K562 (cell line): ENCODE data around the gene ELP5. TPM values are rescaled to one million over a fixed set of nuclear protein-coding genes. Genes with fewer than 3 reads are reported as not detected.

Source experiments
- CBFA2T3 ChIP-seq: fragments of 450-650 bp; IDR thresholded peaks from 2 replicates; pipeline ENCODE4 v1.6.1; 2017
- CCAR2 ChIP-seq: fragments of 200-400 bp; formaldehyde crosslinking; IDR thresholded peaks from 2 replicates; pipeline ENCODE4 v1.6.1; 2017; ENCODE audit warnings: mild to moderate bottlenecking, low read depth, low read length
- FOXK2 ChIP-seq, 2 experiments: fragments of 450-650 bp; IDR thresholded peaks in 1 of 2; conservative IDR thresholded peaks in 1 of 2; 2 replicates each; pipeline ENCODE4 v1.6.1; 2016; ENCODE audit warnings: low read depth in 2 of 2, mild to moderate bottlenecking in 1 of 2
- GATA2 ChIP-seq: sonication (generic); formaldehyde crosslinking; IDR thresholded peaks from 2 replicates; pipeline ENCODE4 v1.4.0; 2020; ENCODE audit warnings: mild to moderate bottlenecking, missing genetic modification reagents
- GTF2A2 ChIP-seq: IDR thresholded peaks from 2 replicates; pipeline ENCODE4 v1.6.1; 2016; ENCODE audit warnings: mild to moderate bottlenecking, missing genetic modification characterization, missing compliant biosample characterization
- HDAC1 ChIP-seq, 2 experiments: fragments of 450-650 bp; IDR thresholded peaks; 2 replicates each; pipeline ENCODE4 v1.6.1; 2016 to 2017; ENCODE audit warnings: inconsistent platforms in 1 of 2, mild to moderate bottlenecking in 1 of 2, moderate library complexity in 1 of 2
- MEF2A ChIP-seq: IDR thresholded peaks from 2 replicates; pipeline ENCODE4 v1.6.1; 2011; ENCODE audit warnings: low read depth, mild to moderate bottlenecking, low read length, moderate library complexity; ENCODE audit not compliant: control insufficient read depth
- NCOA6 ChIP-seq: fragments of 450-650 bp; IDR thresholded peaks from 2 replicates; pipeline ENCODE4 v1.6.1; 2017; ENCODE audit warnings: mild to moderate bottlenecking
- RBFOX2 ChIP-seq: fragments of 200-400 bp; formaldehyde crosslinking; IDR thresholded peaks from 2 replicates; pipeline ENCODE4 v1.6.1; 2017; ENCODE audit warnings: low read depth, mild to moderate bottlenecking, low read length, moderate library complexity
- RFX7 ChIP-seq: fragments of 250-450 bp; sonication (Bioruptor Pico); IDR thresholded peaks from 2 replicates; pipeline ENCODE4 v1.5.1; 2021; ENCODE audit warnings: mild to moderate bottlenecking
- RUNX1 ChIP-seq: sonication (generic); IDR thresholded peaks from 2 replicates; pipeline ENCODE4 v1.6.1; 2016; ENCODE audit warnings: antibody characterized with exemption, low read depth
- TSHZ1 ChIP-seq: fragments of 250-450 bp; sonication (Bioruptor Pico); IDR thresholded peaks from 2 replicates; pipeline ENCODE4 v1.4.0; 2020; ENCODE audit warnings: mild to moderate bottlenecking, moderate library complexity
- U2AF1 ChIP-seq: fragments of 200-400 bp; formaldehyde crosslinking; optimal IDR thresholded peaks from 2 replicates; pipeline ENCODE3; 2017; ENCODE audit warnings: mild to moderate bottlenecking, low read depth, low read length, moderate library complexity
- ZBTB26 ChIP-seq: fragments of 450-650 bp; formaldehyde crosslinking; IDR thresholded peaks from 2 replicates; pipeline ENCODE4 v1.4.0; 2022; ENCODE audit warnings: missing genetic modification characterization
- ZNF239 ChIP-seq: fragments of 250-450 bp; sonication (Bioruptor Pico); IDR thresholded peaks from 2 replicates; pipeline ENCODE4 v1.4.0; 2020; ENCODE audit warnings: mild to moderate bottlenecking
- ZNF354B ChIP-seq: fragments of 250-450 bp; sonication (Bioruptor Pico); IDR thresholded peaks from 2 replicates; pipeline ENCODE4 v1.4.0; 2020
- ZNF431 ChIP-seq: sonication (generic); formaldehyde crosslinking; IDR thresholded peaks from 2 replicates; pipeline ENCODE4 v1.8.0; 2022; ENCODE audit warnings: mild to moderate bottlenecking, missing genetic modification reagents
- ZNF639 ChIP-seq, 2 experiments: fragments of 200-800 bp in 1 of 2; sonication (Bioruptor generic) in 1 of 2; sonication (generic) in 1 of 2; formaldehyde crosslinking in 1 of 2; IDR thresholded peaks in 1 of 2; conservative IDR thresholded peaks in 1 of 2; 2 replicates each; pipeline versions ENCODE4 v1.5.0 to v1.6.1; 2016 to 2020; ENCODE audit warnings: missing compliant biosample characterization in 1 of 2, missing genetic modification characterization in 1 of 2, missing genetic modification reagents in 1 of 2
- ZNF764 ChIP-seq: fragments of 250-450 bp; sonication (Bioruptor Pico); IDR thresholded peaks from 2 replicates; pipeline ENCODE4 v1.4.0; 2020; ENCODE audit warnings: low read depth, mild to moderate bottlenecking, moderate library complexity
- ZZZ3 ChIP-seq: fragments of 450-650 bp; IDR thresholded peaks from 2 replicates; pipeline ENCODE4 v1.6.1; 2016; ENCODE audit warnings: antibody characterized with exemption, mild to moderate bottlenecking, moderate library complexity
- polyA plus RNA-seq, 8 experiments: library from polyadenylated mRNA; depleted of rRNA in 4 of 8; stranded (reverse) in 5 of 8; unstranded in 3 of 8; fragments of >200 nt; fragmentation: Nextera tagmentation in 2 of 8; fragmentation: Illumina TruSeq in 1 of 8; extraction: Ambion mirVana in 2 of 8; extraction: Trizol in 1 of 8; gene quantifications; 2 replicates each; pipeline versions ENCODE4 v1.2.1 to v1.2.3, GENCODE V29; 2011 to 2014; ENCODE audit warnings: inconsistent platforms in 1 of 8, missing spikeins in 1 of 8
- total RNA-seq, 7 experiments: library from RNA; depleted of rRNA in 6 of 7; stranded (reverse); fragments of >200 nt in 6 of 7; fragmentation: Illumina TruSeq in 2 of 7; extraction: Trizol in 2 of 7; gene quantifications; 2 replicates each; pipeline versions ENCODE4 v1.2.1 to v1.2.3, GENCODE V29; 2011 to 2021; ENCODE audit warnings: low replicate concordance in 1 of 7
- TF ChIP-seq, protein P1 (sequence below): IDR thresholded peaks from 2 replicates; pipeline ENCODE4 v1.6.1; 2012; ENCODE audit warnings: low read depth, low read length, improper control_type of control experiment, borderline replicate concordance

ELP5 gene
- total and polyA plus RNA-seq, 9 of the 15 experiments (the other 6 are each of a cell fraction or from before 2014, with no cell fraction given), result 25.7 to 77.9 (median 52.9) TPM

DNA sequence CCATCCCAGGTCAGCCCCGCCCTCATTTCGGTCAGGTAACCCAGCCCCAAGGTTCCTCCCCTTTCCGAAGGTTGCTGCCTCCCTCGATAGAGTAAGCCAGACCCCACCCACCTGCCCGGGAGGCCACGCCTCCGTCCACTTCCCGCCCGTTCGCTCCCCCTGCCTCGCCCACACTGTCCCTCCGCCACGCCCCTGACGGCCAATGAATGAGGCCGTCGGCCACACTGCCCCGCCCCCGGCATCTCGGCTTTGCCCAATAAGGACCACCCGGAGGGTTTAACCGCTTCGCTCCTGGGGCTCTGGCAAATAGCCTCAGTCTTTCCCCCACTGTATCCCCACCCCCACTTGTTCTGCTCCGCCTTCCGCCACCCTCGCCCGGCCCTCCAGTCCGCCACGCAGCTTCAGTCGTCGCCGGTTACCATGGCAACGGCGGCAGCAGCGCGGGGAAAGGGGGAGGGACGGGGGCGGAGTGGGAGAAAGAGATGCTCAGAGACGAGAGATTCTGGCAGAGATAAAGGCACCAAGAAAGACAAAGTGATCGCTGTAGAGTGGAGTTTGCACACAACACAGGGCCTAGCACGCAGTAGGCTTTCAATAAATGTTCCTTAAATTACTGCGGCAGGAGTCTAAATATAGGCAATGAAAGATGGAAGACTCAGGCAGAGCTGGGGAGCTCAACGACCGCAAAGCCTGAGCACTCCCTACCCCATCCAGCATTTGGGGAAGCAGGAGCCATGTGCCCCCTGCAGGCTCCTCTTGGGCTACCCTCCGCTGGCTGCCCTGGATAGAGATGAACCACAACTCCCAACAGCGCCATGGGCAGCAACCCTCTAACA lies 37.5 kb upstream of the ELP5 start (continued):
- TF ChIP-seq, protein P1, sequence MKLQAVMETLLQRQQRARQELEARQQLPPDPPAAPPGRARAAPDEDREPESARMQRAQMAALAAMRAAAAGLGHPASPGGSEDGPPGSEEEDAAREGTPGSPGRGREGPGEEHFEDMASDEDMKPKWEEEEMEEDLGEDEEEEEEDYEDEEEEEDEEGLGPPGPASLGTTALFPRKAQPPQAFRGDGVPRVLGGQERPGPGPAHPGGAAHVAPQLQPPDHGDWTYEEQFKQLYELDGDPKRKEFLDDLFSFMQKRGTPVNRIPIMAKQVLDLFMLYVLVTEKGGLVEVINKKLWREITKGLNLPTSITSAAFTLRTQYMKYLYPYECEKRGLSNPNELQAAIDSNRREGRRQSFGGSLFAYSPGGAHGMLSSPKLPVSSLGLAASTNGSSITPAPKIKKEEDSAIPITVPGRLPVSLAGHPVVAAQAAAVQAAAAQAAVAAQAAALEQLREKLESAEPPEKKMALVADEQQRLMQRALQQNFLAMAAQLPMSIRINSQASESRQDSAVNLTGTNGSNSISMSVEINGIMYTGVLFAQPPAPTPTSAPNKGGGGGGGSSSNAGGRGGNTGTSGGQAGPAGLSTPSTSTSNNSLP, result no peak
- TF ChIP-seq RBFOX2, result peak; percentile 27; the same call in 1 of the 2 replicates
- TF ChIP-seq U2AF1, result no peak
- no peak for TF ChIP-seq CCAR2
- no peak for TF ChIP-seq ZNF764 (CRISPR knock-in tag)
- no peak for TF ChIP-seq CBFA2T3
- TF ChIP-seq ZNF239 (CRISPR knock-in tag), result no peak
- TF ChIP-seq RUNX1, result no peak
- no peak for TF ChIP-seq MEF2A
- peak in 1 of 2 experiments; percentile 70; a peak in 2 of 4 replicates for TF ChIP-seq HDAC1 (IDR thresholded peaks at IDR 0.05)
- TF ChIP-seq TSHZ1 (CRISPR knock-in tag), result no peak
- no peak for TF ChIP-seq GTF2A2 (tag)
- no peak for TF ChIP-seq ZZZ3
- TF ChIP-seq GATA2, result peak; percentile 63
- no peak for TF ChIP-seq FOXK2 (conservative IDR thresholded peaks at IDR 0.05 in 1 of 2, IDR thresholded peaks at IDR 0.05 in 1 of 2; ENCODE audit: low read depth in 2 of 2)
- TF ChIP-seq RFX7, result no peak
- TF ChIP-seq ZNF431 (CRISPR knock-in tag), result no peak
- TF ChIP-seq ZNF354B (CRISPR knock-in tag), result no peak
- TF ChIP-seq ZBTB26, result no peak
- TF ChIP-seq NCOA6, result no peak
- TF ChIP-seq ZNF639 (CRISPR knock-in tag; conservative IDR thresholded peaks at IDR 0.05 in 1 of 2, IDR thresholded peaks at IDR 0.05 in 1 of 2), result no peak; a peak in 1 of 4 replicates
